ENCODE results near the gene ZNF396.

Gene ZNF396

DNA sequence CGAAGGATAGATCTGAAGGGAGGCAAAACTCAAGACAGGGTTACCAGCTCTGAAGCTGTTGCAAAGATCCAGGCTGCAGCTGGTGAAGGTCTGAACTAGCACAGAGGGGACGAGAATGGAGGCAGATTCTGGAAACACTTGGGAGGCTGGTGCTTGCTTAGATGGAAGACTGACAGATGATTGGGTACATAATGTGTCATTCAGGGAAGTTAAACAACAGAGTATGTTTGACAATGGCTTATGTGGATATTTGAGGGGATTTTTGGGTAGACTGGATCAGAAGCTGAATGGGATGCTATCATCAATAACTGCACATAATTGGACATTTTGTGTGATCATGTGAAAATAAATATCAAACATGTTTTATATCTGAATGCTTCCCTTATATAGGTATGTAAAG, 2.3 kb upstream of the ZNF396 start:
- no peak for DNase-seq

- no peak for DNase-seq
Measured at GRCh38 chr18:35378574-35378896, 1.4 kb upstream of the ZNF396 start.

DNA sequence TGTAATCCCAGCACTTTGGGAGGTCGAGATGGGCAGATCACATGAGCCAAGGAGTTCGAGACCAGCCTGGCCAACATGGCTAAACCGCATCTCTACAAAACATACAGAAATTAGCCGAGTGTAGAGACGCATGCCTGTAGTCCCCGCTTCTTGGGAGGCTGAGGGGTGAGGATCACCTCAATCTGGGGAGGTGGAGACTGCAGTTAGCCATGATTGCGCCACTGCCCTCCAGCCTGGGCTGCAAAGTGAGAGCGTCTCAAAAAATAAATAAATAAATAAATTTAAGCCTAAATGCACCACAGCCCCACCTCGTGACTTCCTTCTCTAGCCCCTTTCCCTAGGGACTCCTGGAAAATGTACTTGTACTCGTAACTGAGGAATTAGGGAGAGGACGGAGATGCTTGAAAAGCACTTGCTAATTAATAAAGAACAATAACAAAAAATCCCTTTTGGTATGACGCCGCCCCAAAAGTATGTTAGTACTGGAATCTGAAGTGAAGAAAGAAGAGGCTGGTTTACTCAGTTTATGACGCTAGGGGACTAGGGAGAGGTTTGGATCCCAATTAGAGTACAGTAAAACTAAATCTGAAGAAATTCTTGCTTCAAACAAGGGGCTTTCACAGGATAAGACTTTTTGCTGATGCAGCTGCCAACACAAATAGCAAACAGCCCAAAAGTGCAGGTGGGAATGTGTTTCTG, 887 bp upstream of the ZNF396 start:
- DNase-seq, result no peak

- peak; percentile 5 for DNase-seq
Measured at GRCh38 chr18:35376393-35376741, 770 bp downstream of the ZNF396 start.

GRCh38 chr18:35374708-35375107, 2.4 kb downstream of the ZNF396 start:
- no peak for DNase-seq

GRCh38 chr18:35371412-35372195, 5.5 kb downstream of the ZNF396 start:
- no peak for DNase-seq

- DNase-seq, result no peak
Measured at GRCh38 chr18:35369126-35369525, 8.0 kb downstream of the ZNF396 start.

GRCh38 chr18:35368595-35368994, 8.5 kb downstream of the ZNF396 start:
- DNase-seq, result no peak

DNA sequence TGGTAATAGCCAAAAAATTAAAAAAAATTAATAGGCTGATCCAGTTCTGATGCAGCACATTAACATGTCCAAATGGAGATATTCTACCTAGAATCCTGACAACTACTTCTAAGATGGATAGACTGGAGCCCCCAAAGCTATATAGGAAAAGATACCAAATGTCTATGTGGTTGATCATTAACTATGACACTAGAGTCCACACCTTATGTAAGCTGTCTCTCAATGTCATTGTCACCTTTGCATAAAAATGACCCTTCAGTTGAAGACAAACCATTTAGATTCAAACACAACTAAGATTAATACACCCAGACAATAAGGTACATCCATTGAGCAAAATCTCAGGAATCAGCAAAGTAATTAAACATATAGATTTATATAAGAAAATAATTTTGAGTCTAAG, 14.6 kb downstream of the ZNF396 start:
- no peak for DNase-seq

DNA sequence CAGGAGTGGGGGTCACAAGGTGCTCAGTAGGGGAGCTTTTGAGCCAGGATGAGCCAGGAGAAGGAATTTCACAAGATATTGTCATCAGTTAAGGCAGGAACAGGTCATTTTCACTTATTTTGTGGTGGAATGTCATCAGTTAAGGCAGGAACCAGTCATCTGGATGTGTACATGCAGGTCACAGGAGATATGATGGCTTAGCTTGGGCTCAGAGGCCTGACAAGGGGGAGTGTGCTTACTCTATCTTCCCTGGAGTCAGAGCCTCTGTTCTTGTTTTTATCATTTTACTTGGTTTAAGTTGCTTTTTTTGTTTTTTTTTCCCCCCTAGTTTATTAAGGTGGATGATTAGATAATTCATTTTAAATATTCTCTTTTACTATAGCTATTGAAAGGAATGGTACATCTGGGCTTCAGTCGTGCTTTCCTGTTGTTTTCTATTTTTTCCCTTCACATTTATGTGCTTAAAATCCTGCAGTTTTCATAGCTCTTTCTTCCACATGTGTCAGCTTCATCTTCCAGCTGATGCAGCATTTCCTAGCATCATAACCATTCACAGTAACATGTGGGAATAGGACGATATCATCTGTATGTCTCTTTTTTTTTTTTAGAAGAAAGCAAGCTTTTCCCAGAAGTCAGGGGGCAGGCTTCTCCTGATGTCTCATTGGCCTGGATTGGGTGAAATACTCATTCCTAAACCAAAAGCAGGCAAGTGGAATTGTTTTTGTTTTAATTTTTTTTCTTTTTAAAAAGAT, 15.4 kb downstream of the ZNF396 start:
- no peak for DNase-seq

GRCh38 chr18:35355140-35355618, 22.0 kb downstream of the ZNF396 start:
- DNase-seq, result no peak

GRCh38 chr18:35352778-35353177, 24.4 kb downstream of the ZNF396 start:
- no peak for DNase-seq

DNA sequence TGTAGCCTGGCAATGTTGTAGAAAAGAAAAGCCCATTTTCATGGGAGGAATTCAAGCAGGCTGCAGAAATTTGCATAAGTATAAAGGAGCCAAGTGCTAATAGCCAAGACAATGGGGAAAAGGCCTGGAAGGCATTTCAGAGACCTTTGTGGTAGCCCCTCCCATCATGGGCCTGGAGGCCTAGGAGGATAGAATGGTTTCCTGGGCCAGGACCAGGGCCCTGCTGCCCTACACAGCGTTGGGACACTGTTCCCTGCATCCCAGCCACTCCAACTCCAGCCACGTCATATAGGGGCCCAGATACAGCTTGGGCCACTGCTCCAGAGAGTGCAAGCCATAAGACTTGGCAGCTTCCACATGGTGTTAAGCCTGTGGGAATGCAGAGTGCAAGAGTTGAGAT, 24.9 kb downstream of the ZNF396 start:
- DNase-seq, result no peak

DNA sequence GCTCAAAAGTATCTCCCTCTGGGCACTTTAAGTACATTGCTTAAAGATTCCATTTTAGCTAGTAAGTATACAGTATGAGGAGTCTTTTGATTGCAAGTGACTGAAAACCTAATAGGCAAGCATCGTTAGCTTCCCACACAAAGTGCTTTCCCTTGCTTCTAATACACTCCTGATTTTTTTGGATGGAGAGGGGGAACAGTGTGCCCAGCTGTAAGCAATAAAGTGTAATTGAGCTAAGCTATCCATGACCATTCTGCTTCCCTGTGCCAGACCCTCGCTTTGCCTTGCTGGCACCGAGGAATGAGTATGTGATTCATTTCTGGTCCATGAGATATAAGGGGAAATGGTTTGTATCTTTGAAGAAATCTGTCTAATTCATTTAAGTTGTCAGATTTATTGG, 29.1 kb downstream of the ZNF396 start:
- no peak for DNase-seq

DNA sequence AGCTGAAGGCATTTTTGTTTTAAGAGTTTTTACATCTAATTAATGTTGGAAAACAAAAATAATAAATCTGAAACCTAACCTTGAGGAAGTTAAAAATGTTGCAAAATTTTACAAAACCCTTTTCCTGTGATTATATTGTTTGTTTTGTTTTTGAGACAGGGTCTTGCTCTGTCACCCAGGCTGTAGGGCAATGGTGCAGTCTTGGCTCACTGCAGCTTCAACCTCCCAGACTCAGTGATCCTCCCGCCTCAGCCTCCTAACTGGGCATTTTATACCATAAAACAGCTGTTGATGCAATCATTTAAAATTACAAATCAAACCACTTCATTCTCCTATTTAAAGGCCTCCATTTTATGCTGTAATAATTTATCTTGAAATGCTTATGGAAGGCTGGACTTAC, 31.2 kb downstream of the ZNF396 start:
- no peak for DNase-seq

- DNase-seq, result no peak
Measured at GRCh38 chr18:35345460-35345921, 31.6 kb downstream of the ZNF396 start.

DNA sequence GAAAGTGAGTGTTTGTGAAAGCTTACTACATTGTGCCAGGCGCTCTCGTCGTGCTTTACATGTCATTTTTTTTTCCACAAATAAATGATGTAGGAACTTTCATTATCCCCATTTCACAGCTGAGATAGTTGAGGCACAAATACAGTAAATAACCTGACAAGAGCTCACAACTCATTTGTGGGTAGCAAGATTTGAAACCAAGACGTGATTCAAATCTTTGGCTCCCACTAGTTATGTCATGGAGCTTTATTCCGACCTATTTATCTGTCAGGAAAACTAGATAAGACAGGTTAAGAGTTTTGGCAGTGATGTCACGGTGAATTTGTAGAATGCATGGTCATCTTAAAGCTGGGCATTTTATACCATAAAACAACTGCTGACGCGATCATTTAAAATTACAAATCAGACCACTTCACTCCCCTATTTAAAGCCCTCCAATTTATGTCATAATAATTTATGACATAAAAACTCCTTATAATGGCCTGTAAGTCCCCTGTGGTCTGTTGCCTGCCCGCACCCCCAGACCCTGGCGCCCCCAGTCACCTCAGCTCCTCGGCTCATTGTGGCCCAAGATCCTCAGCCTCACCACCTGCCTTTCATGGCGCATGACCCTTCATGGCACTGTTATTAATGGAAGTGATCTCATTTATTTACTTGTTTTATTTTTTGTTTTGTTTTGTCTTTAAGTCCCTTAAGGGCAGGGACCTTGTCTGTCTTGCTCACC, 32.2 kb downstream of the ZNF396 start:
- no peak for DNase-seq

DNA sequence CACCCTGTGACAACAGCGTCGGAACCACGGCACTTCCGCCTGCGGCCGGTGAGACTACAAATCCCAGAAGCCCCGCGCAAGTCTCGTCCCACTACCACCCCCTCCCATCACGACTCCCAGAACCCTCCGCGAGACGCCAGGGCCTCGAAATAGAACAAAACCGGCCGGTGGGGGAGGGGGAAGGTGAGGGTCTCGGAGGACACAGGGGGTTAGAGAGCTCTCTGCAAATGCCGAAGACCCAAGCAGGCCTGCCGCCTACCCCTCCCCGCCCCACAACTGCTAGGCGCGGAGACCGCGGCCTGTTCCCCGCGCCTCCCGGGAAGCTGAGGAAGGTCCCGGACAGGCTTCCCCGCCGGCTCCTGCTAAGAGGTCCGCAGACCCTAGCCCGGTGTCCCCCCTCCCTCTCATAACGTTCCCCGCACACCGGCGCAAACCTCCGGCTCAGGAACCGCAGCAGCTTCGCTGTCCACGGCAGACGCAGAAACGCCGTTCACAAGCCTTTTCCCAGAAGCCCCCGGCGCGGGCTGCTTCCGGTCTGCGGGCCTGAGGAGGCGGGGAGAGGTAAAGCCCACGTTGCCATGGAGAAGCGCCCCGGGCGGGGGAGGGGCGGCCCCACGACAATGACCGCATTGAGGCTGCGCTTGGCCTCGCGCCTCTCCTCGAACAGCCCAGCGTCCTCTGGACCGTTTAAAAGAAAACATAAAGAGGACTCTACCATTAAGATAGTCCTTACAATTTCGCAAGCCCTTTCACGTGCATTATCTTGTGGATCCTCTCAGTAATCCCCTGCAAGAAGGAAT, 33.0 kb downstream of the ZNF396 start, which contains the start of gene ZNF24:
TSS of gene ZNF24 (minus strand) at position 485 of the 800 bp plus-strand sequence. CDS start 3,770 bp downstream, outside the sequence.
- peak; percentile 87 for DNase-seq

DNA sequence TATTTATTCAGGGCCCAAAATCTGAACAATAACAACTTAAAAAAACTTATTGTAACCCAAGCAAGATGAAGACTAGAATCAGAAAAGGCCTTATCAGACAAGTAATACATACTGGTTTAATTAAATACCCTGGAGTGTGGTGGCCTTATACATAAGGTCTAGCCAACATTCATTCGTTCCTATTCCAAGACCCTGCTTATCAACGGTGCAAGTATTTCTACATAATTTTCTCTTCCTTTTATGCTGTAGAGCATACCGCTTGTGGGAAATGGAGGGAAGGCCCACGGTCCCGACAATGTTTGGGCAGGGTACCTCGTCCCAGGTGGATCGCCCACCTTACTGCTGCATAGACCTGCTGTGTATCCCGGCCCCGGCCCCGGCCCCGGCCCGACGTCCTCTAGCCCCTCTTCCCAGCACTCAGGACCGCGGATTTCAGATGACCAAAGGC, 33.6 kb downstream of the ZNF396 start:
- DNase-seq, result no peak

DNA sequence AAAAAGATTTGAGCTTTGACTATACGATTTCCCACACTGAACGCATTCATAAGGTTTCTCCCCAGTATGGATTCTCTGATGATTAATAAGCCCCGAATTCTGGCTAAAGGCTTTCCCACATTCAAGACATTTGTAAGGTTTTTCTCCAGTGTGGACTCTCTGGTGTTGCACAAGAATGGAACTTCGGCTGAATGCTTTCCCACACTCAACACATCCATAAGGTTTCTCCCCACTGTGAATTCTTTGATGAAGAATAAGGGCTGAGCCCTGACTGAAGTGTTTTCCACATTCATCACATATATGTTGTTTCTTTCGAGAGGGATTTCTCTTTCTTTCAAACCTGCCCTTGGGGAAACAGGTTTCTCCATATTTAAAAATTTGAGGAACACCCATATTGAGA, 39.9 kb downstream of the ZNF396 start:
- DNase-seq, result no peak

GRCh38 chr18:35335866-35336265, 41.3 kb downstream of the ZNF396 start:
- DNase-seq, result no peak

- no peak for DNase-seq
Measured at GRCh38 chr18:35334821-35335220, 42.3 kb downstream of the ZNF396 start.
